ACC112 (cell line): ENCODE data around the gene SNX9.
A peak's percentile ranks its signal among the peaks of the same experiment; 100 is the strongest.

Experiments used
- H2AFZ ChIP-seq: fragments of 200-600 bp; sonication (generic); one replicate; pipeline ENCODE4 v1.6.0; 2017; ENCODE audit warnings: antibody characterized with exemption, low read length; ENCODE audit not compliant: unreplicated experiment
- H3K27ac ChIP-seq: fragments of 200-600 bp; sonication (generic); 2 replicates; pipeline ENCODE4 v1.5.1; 2014; ENCODE audit warnings: low read depth, mild to moderate bottlenecking, antibody characterized with exemption, low read length, moderate library complexity
- H3K27me3 ChIP-seq: fragments of 200-600 bp; sonication (generic); 2 replicates; pipeline ENCODE4 v1.6.1; 2014; ENCODE audit warnings: mild to moderate bottlenecking, antibody characterized with exemption, low read length, moderate library complexity, mixed read lengths; ENCODE audit not compliant: insufficient read depth
- H3K36me3 ChIP-seq: fragments of 200-600 bp; sonication (generic); 2 replicates; pipeline ENCODE4 v1.6.1; 2016; ENCODE audit warnings: mild to moderate bottlenecking, antibody characterized with exemption, low read length, moderate library complexity, mixed read lengths; ENCODE audit not compliant: insufficient read depth
- H3K4me1 ChIP-seq: fragments of 200-600 bp; sonication (generic); one replicate; pipeline ENCODE4 v1.6.1; 2016; ENCODE audit warnings: low read length, mixed read lengths; ENCODE audit not compliant: insufficient read depth, unreplicated experiment, control insufficient read depth
- H3K4me3 ChIP-seq: fragments of 200-600 bp; sonication (generic); 2 replicates; pipeline ENCODE4 v1.5.1; 2014; ENCODE audit warnings: mild to moderate bottlenecking, low read depth, low read length
- H3K79me2 ChIP-seq: fragments of 200-600 bp; sonication (generic); one replicate; pipeline ENCODE4 v1.6.0; 2016; ENCODE audit warnings: low read length; ENCODE audit not compliant: control insufficient read depth, unreplicated experiment, insufficient read depth

The SNX9 gene

DNA sequence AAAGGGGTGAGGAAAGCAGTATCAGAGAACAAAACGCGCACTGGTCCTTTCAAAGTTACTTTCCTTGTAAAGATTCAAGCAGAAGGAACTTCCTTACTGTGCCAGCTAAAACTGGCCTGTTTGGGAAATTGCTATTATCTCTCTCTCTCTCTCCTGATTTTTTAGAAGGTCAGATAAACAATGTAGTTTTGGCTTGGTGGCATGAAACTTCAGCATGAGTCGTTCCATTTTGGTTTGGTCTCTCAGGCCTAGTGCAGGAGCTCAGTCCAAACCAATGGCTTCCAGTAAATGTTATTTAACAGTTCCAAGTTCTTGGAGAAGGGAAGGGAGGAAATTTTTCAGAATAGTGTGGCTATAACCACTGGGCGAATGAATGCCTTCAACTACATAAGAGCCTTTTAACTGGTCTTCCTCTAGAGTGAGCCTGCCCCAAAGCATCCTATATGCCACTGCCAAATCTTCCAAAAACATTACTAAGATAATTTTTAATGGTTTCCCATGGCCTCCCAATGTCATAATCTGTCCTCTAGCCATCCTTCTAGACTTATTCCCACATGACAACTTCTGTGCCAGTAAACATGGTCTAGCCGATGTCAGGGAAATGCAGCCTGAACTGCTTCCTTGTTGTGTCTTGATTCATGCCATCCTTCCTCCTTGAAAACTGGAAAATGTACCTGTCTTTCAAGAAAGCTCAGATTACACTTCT, 9.1 kb upstream of the SNX9 start:
- H3K27ac ChIP-seq = peak overlapping the region; percentile 94
- peak overlapping the region; percentile 87 for H2AFZ ChIP-seq
- H3K4me1 ChIP-seq = peaks cover 30% of the 10 kb centered on the region
- peak overlapping the region; percentile 55 for H3K4me3 ChIP-seq
- H3K36me3 ChIP-seq = no peaks in the 10 kb centered on the region
- no peaks in the 10 kb centered on the region for H3K79me2 ChIP-seq
- no peaks in the 10 kb centered on the region for H3K27me3 ChIP-seq

DNA sequence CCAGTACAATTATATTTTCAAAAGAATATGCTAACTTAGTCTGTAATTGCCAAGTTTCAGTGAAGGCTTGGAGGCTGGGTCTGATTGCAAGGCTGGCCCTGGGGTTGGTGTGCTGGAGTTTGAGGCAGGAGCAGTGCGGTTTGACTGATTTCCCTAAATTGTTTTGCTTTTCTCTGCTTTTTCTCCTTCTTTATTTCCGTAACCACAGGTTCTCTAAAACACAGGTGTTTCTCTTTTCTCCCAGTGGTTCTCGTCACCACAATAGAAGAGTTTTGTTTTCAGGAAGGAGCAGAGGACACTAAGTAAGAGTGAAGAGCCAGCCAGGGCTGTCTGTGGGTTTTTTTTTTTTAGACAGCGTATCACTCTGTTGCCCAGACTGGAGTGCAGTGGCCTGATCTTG, 8.2 kb upstream of the SNX9 start:
- no peaks in the 10 kb centered on the region for H3K27me3 ChIP-seq
- peak overlapping the region; percentile 94; the same call in 1 of the 2 replicates for H3K27ac ChIP-seq
- H3K79me2 ChIP-seq = no peaks in the 10 kb centered on the region
- H2AFZ ChIP-seq = no peak overlapping the region
- H3K36me3 ChIP-seq = no peaks in the 10 kb centered on the region
- H3K4me3 ChIP-seq = no peak overlapping the region
- peaks cover 30% of the 10 kb centered on the region for H3K4me1 ChIP-seq

DNA sequence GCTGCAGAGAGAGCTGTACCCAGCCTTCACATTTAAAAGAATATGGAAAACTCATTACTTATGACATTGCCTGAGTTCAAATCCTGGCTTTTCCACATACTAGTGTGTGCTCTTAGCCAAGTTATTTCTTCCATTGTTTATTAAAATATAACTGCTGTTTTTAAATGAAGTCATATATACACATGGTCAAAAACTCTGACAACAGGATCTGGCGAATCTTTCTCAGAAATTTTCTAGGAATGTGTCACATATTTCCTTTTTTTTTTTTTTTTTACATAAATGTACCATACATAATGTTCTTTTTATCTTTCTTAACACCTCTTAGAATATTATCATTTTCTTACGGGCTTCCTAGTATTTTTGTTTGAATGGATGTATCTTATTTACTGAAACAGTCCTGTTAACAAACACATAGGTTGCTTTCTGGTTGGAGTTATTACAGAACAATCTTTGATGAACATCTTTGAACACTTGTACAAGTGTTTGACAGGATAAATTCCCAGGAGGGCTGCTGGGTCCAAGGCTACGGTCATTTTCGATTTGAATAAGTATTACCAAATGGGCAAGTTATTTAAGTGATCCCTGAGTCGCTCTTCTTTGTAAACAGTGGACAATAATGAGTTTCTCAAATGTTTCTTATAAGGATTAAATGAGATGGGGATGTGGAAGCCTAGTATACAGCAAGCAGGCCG, 1.6 kb upstream of the SNX9 start:
- no peak overlapping the region for H3K4me3 ChIP-seq
- peaks cover 21% of the 10 kb centered on the region for H3K4me1 ChIP-seq
- no peaks in the 10 kb centered on the region for H3K36me3 ChIP-seq
- H2AFZ ChIP-seq = no peak overlapping the region
- no peaks in the 10 kb centered on the region for H3K27me3 ChIP-seq
- peak overlapping the region; percentile 51; the same call in 1 of the 2 replicates for H3K27ac ChIP-seq
- H3K79me2 ChIP-seq = peaks cover 31% of the 10 kb centered on the region

DNA sequence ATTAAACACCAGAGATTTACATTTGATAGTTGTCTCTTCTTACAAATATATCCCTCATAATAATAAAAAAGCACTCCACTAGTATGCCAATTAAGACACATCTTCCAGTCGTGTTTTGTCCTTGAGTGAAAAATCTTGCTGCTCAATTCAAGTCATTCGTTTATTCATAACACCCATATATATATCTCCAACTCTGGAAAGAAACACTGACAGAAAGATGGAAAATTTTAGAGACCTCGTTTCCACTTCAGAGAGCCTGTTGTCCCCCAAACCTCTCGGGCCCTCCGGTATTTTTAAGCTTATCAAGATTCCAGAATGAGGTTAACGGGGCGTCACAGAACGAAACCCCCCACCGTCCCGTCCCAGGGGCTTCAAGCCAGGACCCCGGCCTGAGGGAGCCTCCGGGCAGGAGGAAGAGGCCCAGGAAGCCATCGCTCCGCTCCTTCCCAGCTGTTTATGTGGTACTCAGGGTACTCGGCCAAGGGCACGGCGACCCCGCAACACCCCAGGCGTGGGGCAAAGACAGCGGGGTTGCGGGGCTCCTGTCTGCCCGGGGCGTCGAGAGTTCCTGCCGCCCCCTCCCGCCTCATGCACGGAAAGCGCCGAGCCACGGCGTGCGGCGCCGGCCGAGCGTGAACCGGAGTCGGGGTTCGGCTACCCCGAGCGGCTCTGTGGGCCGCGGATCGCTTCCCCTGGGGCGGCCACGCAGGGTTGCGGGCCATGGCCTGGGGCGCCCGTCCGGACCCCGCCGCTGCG, 623 bp upstream of the SNX9 start:
- peak overlapping the region; percentile 81 for H2AFZ ChIP-seq
- H3K27me3 ChIP-seq = no peaks in the 10 kb centered on the region
- H3K27ac ChIP-seq = peak overlapping the region; percentile 51
- no peaks in the 10 kb centered on the region for H3K36me3 ChIP-seq
- H3K79me2 ChIP-seq = peaks cover 32% of the 10 kb centered on the region
- peak overlapping the region; percentile 90 for H3K4me3 ChIP-seq
- H3K4me1 ChIP-seq = peaks cover 21% of the 10 kb centered on the region

DNA sequence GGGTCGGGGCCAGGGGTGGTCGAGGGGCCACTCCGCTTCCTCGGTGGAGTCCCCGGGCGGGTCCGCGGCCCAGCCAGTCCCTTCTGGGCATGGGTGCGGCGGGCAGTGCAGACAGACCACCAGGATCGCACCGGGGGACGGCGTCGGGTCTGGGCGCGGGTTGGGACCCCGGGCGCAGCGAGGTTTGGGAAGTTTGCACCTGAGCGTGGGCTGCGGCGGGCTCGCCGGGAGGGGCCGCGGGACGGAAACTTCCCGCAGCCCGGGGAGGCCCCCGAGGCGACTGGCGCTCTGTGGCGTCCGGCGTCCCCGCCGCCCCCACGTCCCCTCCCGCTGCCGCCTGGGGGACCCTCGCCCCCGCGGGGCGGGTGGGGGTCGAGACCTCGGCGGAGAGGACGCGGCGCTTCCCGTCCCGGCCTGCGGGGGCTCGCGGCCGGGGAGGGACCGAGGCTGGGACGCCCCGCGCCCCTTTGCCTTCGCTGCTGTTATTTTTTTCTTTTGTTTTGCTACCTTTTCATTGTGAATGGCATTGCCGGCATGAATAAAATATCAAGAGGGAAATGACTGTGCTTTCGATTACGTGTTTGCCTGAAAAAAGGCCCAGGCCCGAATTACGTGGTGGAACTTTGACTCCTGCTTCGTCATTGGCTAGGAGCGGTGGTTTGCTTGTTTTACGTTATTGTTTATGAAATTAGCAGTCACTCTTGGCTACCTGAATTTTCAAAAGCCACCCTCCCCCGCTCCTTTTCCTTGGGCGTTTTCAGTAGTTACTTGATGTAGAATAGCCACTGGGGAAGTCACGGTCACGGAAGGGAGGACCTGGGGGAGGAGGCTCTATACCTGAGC, 703 bp downstream of the SNX9 start:
- Histone ChIP-seq H3K27ac (peak overlapping the region; percentile 81), H2AFZ (peak overlapping the region; percentile 53), H3K4me3 (peak overlapping the region; percentile 90)

DNA sequence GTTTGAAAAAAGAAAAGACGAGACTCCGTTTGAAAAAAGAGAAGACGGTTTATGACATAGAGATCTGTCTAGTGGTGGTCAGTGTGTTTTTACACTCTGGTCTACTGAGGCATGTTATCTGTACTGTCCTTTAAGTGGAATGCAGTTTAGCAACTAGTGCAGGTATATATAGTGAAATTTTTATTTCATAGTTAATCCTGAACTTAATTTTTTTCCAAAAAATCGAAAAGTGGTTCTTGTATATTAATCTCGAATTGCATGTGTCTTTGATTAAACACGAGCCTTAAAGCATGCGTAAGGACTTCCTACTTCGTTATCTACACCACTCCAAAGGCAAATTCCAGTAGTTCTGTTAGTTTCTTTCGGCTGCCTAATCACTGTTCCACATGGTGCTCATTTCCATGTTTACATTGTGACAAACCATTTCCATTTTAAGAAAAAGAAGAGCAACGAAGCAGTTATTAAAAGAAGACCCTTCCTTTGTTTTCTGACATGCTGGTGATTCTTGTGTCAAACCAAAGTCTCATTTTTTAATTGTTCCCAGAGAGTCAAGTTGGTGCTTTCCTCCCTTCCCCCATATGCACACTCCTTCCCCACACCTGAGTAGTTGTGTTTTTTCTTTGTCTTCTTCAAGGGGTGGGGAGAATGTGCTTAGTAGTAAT, 2.3 kb downstream of the SNX9 start:
- Histone ChIP-seq H3K36me3 (peaks cover 4% of the 10 kb centered on the region; the same call in 1 of the 2 replicates), H3K27me3 (no peaks in the 10 kb centered on the region), H3K4me3 (peak overlapping the region; percentile 90), H2AFZ (no peak overlapping the region), H3K79me2 (peaks cover 60% of the 10 kb centered on the region), H3K4me1 (peaks cover 21% of the 10 kb centered on the region), H3K27ac (peak overlapping the region; percentile 31)

More for the DNA sequence above, 703 bp downstream of the SNX9 start:
- H3K4me1 ChIP-seq = peaks cover 21% of the 10 kb centered on the region
- H3K27me3 ChIP-seq = no peaks in the 10 kb centered on the region
- peaks cover 44% of the 10 kb centered on the region for H3K79me2 ChIP-seq
- no peaks in the 10 kb centered on the region for H3K36me3 ChIP-seq

DNA sequence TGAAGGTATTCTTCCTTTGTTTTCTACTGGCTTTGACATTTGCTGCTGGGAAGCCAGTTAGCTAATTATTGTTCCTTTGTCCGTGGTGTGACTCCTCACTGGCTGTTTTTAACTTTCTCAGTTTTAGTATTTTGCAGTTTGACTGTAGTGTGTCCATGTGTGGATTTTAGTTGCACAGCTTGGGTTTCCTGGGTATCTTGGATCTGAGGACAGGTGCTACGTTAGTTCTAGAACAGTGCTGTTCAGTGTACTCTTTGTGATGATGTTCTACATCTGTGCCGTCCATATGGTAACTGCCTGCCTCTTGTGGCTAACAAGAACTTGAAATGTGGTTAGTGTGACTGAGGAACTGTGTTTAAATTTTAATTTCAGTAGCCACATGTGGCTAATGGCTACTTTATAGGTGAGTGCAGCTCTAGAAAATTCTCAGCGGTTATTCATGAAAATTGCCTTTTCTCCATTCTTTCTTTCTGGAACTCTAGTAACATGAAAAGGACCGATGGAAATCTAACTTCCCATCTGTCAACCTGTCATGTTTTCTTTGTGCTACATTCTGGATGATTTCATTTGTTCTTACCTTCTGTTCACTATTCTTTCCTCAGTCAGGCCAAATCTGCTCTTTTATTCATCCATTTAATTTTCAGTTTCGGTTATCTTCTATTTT, 7.4 kb downstream of the SNX9 start:
- Histone ChIP-seq H2AFZ (no peak overlapping the region), H3K36me3 (peaks cover 22% of the 10 kb centered on the region; the same call in 1 of the 2 replicates), H3K27me3 (no peaks in the 10 kb centered on the region), H3K4me3 (no peak overlapping the region), H3K27ac (no peak overlapping the region), H3K79me2 (peaks cover 83% of the 10 kb centered on the region), H3K4me1 (peaks cover 35% of the 10 kb centered on the region)

DNA sequence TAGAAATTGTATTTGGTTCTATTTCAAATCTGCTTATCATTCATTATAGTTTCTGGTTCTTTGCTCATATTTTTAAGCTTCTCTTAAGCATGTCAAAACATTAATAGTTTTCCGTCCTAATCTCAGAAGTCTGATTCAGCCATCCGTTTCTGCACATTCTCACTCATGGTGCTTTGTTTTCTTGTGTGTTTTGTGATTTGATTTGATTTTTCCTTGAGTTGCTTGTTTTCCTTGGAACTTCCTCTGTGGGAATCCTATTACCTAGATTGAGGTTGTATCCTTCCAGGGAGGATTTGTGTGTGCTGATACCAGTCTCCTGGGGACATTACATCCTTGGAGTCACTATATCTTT, 7.9 kb downstream of the SNX9 start:
- H3K27me3 ChIP-seq = no peaks in the 10 kb centered on the region
- peaks cover 22% of the 10 kb centered on the region; the same call in 1 of the 2 replicates for H3K36me3 ChIP-seq
- H3K79me2 ChIP-seq = peaks cover 83% of the 10 kb centered on the region
- H3K27ac ChIP-seq = no peak overlapping the region
- H3K4me3 ChIP-seq = no peak overlapping the region
- no peak overlapping the region for H2AFZ ChIP-seq
- H3K4me1 ChIP-seq = peaks cover 30% of the 10 kb centered on the region

DNA sequence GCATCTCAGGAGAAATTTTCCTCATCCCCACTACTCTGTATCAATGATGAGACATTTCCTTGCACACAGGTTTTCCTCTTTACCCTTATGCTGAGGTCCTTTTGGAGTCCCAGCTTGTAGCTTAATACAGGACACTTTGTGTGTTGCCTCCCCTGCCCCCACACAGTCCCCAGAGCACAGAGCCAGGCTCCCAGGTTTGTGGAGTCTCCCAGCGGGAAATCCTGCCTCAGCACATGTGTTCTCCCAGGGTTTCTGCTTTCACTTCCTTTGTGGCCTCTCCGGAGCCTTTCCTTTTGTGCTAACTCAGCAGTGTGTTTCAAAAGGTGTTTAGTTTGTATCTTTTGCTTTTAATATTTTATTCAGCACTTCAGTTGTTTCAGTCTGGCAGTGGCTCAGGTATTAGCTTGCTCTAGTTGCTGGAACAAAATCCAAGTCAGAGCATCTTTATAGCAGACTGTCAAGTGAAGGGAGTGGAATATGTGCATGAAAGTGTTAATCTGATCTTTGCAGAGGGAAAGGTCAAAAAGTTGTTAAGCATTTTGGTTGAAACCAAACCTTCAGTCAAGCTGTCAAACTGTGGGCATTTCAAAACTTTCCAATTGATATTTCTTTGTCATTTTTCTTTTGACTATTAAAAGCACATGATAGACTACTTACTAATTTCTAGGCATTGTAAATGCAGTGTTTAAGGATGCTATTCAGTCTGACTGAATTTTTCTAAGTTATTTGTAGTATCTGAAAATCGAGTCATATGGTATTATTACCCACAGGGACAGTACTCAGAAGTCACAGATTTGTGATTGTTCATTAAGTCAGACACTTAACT, 8.6 kb downstream of the SNX9 start:
- Histone ChIP-seq H3K4me3 (no peak overlapping the region), H2AFZ (no peak overlapping the region), H3K27ac (peak overlapping the region; percentile 84), H3K36me3 (peaks cover 22% of the 10 kb centered on the region; the same call in 1 of the 2 replicates), H3K27me3 (no peaks in the 10 kb centered on the region), H3K4me1 (peaks cover 28% of the 10 kb centered on the region), H3K79me2 (peaks cover 84% of the 10 kb centered on the region)
